ENCODE results near the gene XCL2. TPM values are rescaled to one million over a fixed set of nuclear protein-coding genes. Genes with fewer than 3 reads are reported as not detected.
A peak's percentile ranks its signal among the peaks of the same experiment; 100 is the strongest.

The XCL2 gene
- total and polyA plus RNA-seq, 2 donors = 6.1 to 15.4 TPM

- Histone ChIP-seq H3K4me3 (ENCODE audit: low read length in 2 of 2) (no peak overlapping the region), H3K4me1 (ENCODE audit: control insufficient read depth in 2 of 2, insufficient read depth in 2 of 2, low read length in 2 of 2) (no peaks in the 10 kb centered on the region), H3K27ac (ENCODE audit: low read depth in 1 of 2, low read length in 1 of 2) (no peak overlapping the region), H3K27me3 (ENCODE audit: control insufficient read depth in 2 of 2, insufficient read depth in 1 of 2, low read length in 1 of 2) (no peaks in the 10 kb centered on the region), H3K36me3 (ENCODE audit: control insufficient read depth in 2 of 2, insufficient read depth in 2 of 2, low read length in 1 of 2) (no peaks in the 10 kb centered on the region), H3K9me3 (ENCODE audit: control insufficient read depth in 2 of 2, insufficient read depth in 1 of 2, low read length in 1 of 2) (no peaks in the 10 kb centered on the region)
- WGBS = 98% methylated on average over 3 of the region's 3 CpGs
- no peak for DNase-seq (ENCODE audit: low read depth in 6 of 9, low spot score in 9 of 9)
Measured at GRCh38 chr1:168567568-168567967, 23.8 kb upstream of the XCL2 start.

GRCh38 chr1:168567007-168567406 lies 23.2 kb upstream of the XCL2 start:
- no peak overlapping the region for H3K27ac ChIP-seq (ENCODE audit: low read depth in 1 of 2, low read length in 1 of 2)
- H3K4me3 ChIP-seq (ENCODE audit: low read length in 2 of 2) = no peak overlapping the region
- H3K9me3 ChIP-seq (ENCODE audit: control insufficient read depth in 2 of 2, insufficient read depth in 1 of 2, low read length in 1 of 2) = no peaks in the 10 kb centered on the region
- H3K27me3 ChIP-seq (ENCODE audit: control insufficient read depth in 2 of 2, insufficient read depth in 1 of 2, low read length in 1 of 2) = no peaks in the 10 kb centered on the region
- no peaks in the 10 kb centered on the region for H3K36me3 ChIP-seq (ENCODE audit: control insufficient read depth in 2 of 2, insufficient read depth in 2 of 2, low read length in 1 of 2)
- H3K4me1 ChIP-seq (ENCODE audit: control insufficient read depth in 2 of 2, insufficient read depth in 2 of 2, low read length in 2 of 2) = no peaks in the 10 kb centered on the region
- WGBS = 100% methylated on average over 1 of the region's 1 CpG
- DNase-seq (ENCODE audit: low read depth in 6 of 9, low spot score in 9 of 9) = no peak

GRCh38 chr1:168565825-168566224 lies 22.0 kb upstream of the XCL2 start:
- H3K27me3 ChIP-seq (ENCODE audit: control insufficient read depth in 2 of 2, insufficient read depth in 1 of 2, low read length in 1 of 2) = no peaks in the 10 kb centered on the region
- no peak overlapping the region for H3K4me3 ChIP-seq (ENCODE audit: low read length in 2 of 2)
- H3K27ac ChIP-seq (ENCODE audit: low read depth in 1 of 2, low read length in 1 of 2) = no peak overlapping the region
- 34% methylated on average over 4 of the region's 4 CpGs for WGBS
- no peaks in the 10 kb centered on the region for H3K4me1 ChIP-seq (ENCODE audit: control insufficient read depth in 2 of 2, insufficient read depth in 2 of 2, low read length in 2 of 2)
- no peaks in the 10 kb centered on the region for H3K36me3 ChIP-seq (ENCODE audit: control insufficient read depth in 2 of 2, insufficient read depth in 2 of 2, low read length in 1 of 2)
- H3K9me3 ChIP-seq (ENCODE audit: control insufficient read depth in 2 of 2, insufficient read depth in 1 of 2, low read length in 1 of 2) = no peaks in the 10 kb centered on the region
- no peak for DNase-seq (ENCODE audit: low read depth in 6 of 9, low spot score in 9 of 9)

- H3K4me1 ChIP-seq (ENCODE audit: control insufficient read depth in 2 of 2, insufficient read depth in 2 of 2, low read length in 2 of 2) = no peaks in the 10 kb centered on the region
- H3K9me3 ChIP-seq (ENCODE audit: control insufficient read depth in 2 of 2, insufficient read depth in 1 of 2, low read length in 1 of 2) = no peaks in the 10 kb centered on the region
- no peaks in the 10 kb centered on the region for H3K27me3 ChIP-seq (ENCODE audit: control insufficient read depth in 2 of 2, insufficient read depth in 1 of 2, low read length in 1 of 2)
- no peak for DNase-seq (ENCODE audit: low read depth in 6 of 9, low spot score in 9 of 9)
- H3K4me3 ChIP-seq (ENCODE audit: low read length in 2 of 2) = no peak overlapping the region
- no peaks in the 10 kb centered on the region for H3K36me3 ChIP-seq (ENCODE audit: control insufficient read depth in 2 of 2, insufficient read depth in 2 of 2, low read length in 1 of 2)
- no peak overlapping the region for H3K27ac ChIP-seq (ENCODE audit: low read depth in 1 of 2, low read length in 1 of 2)
- 70% methylated on average over 2 of the region's 2 CpGs for WGBS
Measured at GRCh38 chr1:168561989-168562388, 18.2 kb upstream of the XCL2 start.

- no peak for DNase-seq (ENCODE audit: low read depth in 6 of 9, low spot score in 9 of 9)
- H3K4me1 ChIP-seq (ENCODE audit: control insufficient read depth in 2 of 2, insufficient read depth in 2 of 2, low read length in 2 of 2) = no peaks in the 10 kb centered on the region
- H3K9me3 ChIP-seq (ENCODE audit: control insufficient read depth in 2 of 2, insufficient read depth in 1 of 2, low read length in 1 of 2) = no peaks in the 10 kb centered on the region
- no peaks in the 10 kb centered on the region for H3K36me3 ChIP-seq (ENCODE audit: control insufficient read depth in 2 of 2, insufficient read depth in 2 of 2, low read length in 1 of 2)
- H3K4me3 ChIP-seq (ENCODE audit: low read length in 2 of 2) = no peak overlapping the region
- no peak overlapping the region for H3K27ac ChIP-seq (ENCODE audit: low read depth in 1 of 2, low read length in 1 of 2)
- no peaks in the 10 kb centered on the region for H3K27me3 ChIP-seq (ENCODE audit: control insufficient read depth in 2 of 2, insufficient read depth in 1 of 2, low read length in 1 of 2)
Measured at GRCh38 chr1:168560370-168560769, 16.6 kb upstream of the XCL2 start.

GRCh38 chr1:168556647-168557046 lies 12.8 kb upstream of the XCL2 start:
- no peak overlapping the region for H3K27ac ChIP-seq (ENCODE audit: low read depth in 1 of 2, low read length in 1 of 2)
- no peak overlapping the region for H3K4me3 ChIP-seq (ENCODE audit: low read length in 2 of 2)
- H3K36me3 ChIP-seq (ENCODE audit: control insufficient read depth in 2 of 2, insufficient read depth in 2 of 2, low read length in 1 of 2) = no peaks in the 10 kb centered on the region
- no peaks in the 10 kb centered on the region for H3K9me3 ChIP-seq (ENCODE audit: control insufficient read depth in 2 of 2, insufficient read depth in 1 of 2, low read length in 1 of 2)
- H3K27me3 ChIP-seq (ENCODE audit: control insufficient read depth in 2 of 2, insufficient read depth in 1 of 2, low read length in 1 of 2) = no peaks in the 10 kb centered on the region
- H3K4me1 ChIP-seq (ENCODE audit: control insufficient read depth in 2 of 2, insufficient read depth in 2 of 2, low read length in 2 of 2) = peaks cover 0 to 3% of the 10 kb centered on the region in 2 donors
- no peak for DNase-seq (ENCODE audit: low read depth in 6 of 9, low spot score in 9 of 9)

GRCh38 chr1:168555508-168556046 lies 11.8 kb upstream of the XCL2 start:
- Histone ChIP-seq H3K4me1 (ENCODE audit: control insufficient read depth in 2 of 2, insufficient read depth in 2 of 2, low read length in 2 of 2) (peaks cover 0 to 3% of the 10 kb centered on the region in 2 donors), H3K4me3 (ENCODE audit: low read length in 2 of 2) (no peak overlapping the region), H3K27me3 (ENCODE audit: control insufficient read depth in 2 of 2, insufficient read depth in 1 of 2, low read length in 1 of 2) (no peaks in the 10 kb centered on the region), H3K27ac (ENCODE audit: low read depth in 1 of 2, low read length in 1 of 2) (no peak overlapping the region), H3K36me3 (ENCODE audit: control insufficient read depth in 2 of 2, insufficient read depth in 2 of 2, low read length in 1 of 2) (no peaks in the 10 kb centered on the region), H3K9me3 (ENCODE audit: control insufficient read depth in 2 of 2, insufficient read depth in 1 of 2, low read length in 1 of 2) (no peaks in the 10 kb centered on the region)
- WGBS = 91% methylated on average over 3 of the region's 3 CpGs
- no peak for DNase-seq (ENCODE audit: low read depth in 6 of 9, low spot score in 9 of 9)

GRCh38 chr1:168554603-168555483 lies 11.0 kb upstream of the XCL2 start:
- 60% methylated on average over 5 of the region's 5 CpGs for WGBS
- no peak for DNase-seq (ENCODE audit: low read depth in 6 of 9, low spot score in 9 of 9)
- Histone ChIP-seq H3K4me1 (ENCODE audit: control insufficient read depth in 2 of 2, insufficient read depth in 2 of 2, low read length in 2 of 2) (peaks cover 0 to 3% of the 10 kb centered on the region in 2 donors), H3K36me3 (ENCODE audit: control insufficient read depth in 2 of 2, insufficient read depth in 2 of 2, low read length in 1 of 2) (no peaks in the 10 kb centered on the region), H3K4me3 (ENCODE audit: low read length in 2 of 2) (no peak overlapping the region), H3K9me3 (ENCODE audit: control insufficient read depth in 2 of 2, insufficient read depth in 1 of 2, low read length in 1 of 2) (no peaks in the 10 kb centered on the region), H3K27me3 (ENCODE audit: control insufficient read depth in 2 of 2, insufficient read depth in 1 of 2, low read length in 1 of 2) (no peaks in the 10 kb centered on the region), H3K27ac (ENCODE audit: low read depth in 1 of 2, low read length in 1 of 2) (no peak overlapping the region)

- Histone ChIP-seq H3K36me3 (ENCODE audit: control insufficient read depth in 2 of 2, insufficient read depth in 2 of 2, low read length in 1 of 2) (no peaks in the 10 kb centered on the region), H3K9me3 (ENCODE audit: control insufficient read depth in 2 of 2, insufficient read depth in 1 of 2, low read length in 1 of 2) (no peaks in the 10 kb centered on the region), H3K27me3 (ENCODE audit: control insufficient read depth in 2 of 2, insufficient read depth in 1 of 2, low read length in 1 of 2) (no peaks in the 10 kb centered on the region), H3K4me3 (ENCODE audit: low read length in 2 of 2) (no peak overlapping the region), H3K27ac (ENCODE audit: low read depth in 1 of 2, low read length in 1 of 2) (no peak overlapping the region), H3K4me1 (ENCODE audit: control insufficient read depth in 2 of 2, insufficient read depth in 2 of 2, low read length in 2 of 2) (peaks cover 0 to 3% of the 10 kb centered on the region in 2 donors)
- DNase-seq (ENCODE audit: low read depth in 6 of 9, low spot score in 9 of 9) = peak in 1 of 9 donors; percentile 18
- WGBS = 79% methylated on average over 5 of the region's 5 CpGs
Measured at GRCh38 chr1:168553680-168554553, 10.1 kb upstream of the XCL2 start.

Data from thymus (tissue), 11 donors.